Measurements from ENCODE around the gene ADARB1. TPM values are rescaled to one million over a fixed set of nuclear protein-coding genes. Genes with fewer than 3 reads are reported as not detected.

The ADARB1 gene
- total and polyA plus RNA-seq, 2 of the 8 experiments (the other 6 are each of a cell fraction or from before 2014, with no cell fraction given) = 4.7 to 14.9 TPM

- no peak for DNase-seq (ENCODE audit: low read depth in 1 of 2, low spot score in 2 of 2)
- Histone ChIP-seq H4K91ac (replicated peaks; ENCODE audit: insufficient read length, low read length) (no peak overlapping the region), H2BK15ac (ENCODE audit: low read length) (no peak overlapping the region), H2AK5ac (ENCODE audit: low read depth, low read length) (no peak overlapping the region), H3K18ac (ENCODE audit: extremely low read depth, low read length) (no peak overlapping the region), H2BK120ac (replicated peaks; ENCODE audit: low read depth, low read length) (no peak overlapping the region), H3K79me2 (ENCODE audit: control insufficient read depth in 1 of 2, insufficient read depth in 2 of 2, low read length in 2 of 2) (no peaks in the 10 kb centered on the region), H3K4ac (replicated peaks; ENCODE audit: insufficient read length, low read depth, low read length) (no peak overlapping the region), H3K27ac (ENCODE audit: low read depth, low read length) (no peak overlapping the region), H3K27me3 (replicated peaks in 1 of 4; ENCODE audit: control insufficient read depth in 3 of 4, extremely low read depth in 1 of 4, insufficient read depth in 3 of 4, low read length in 3 of 4) (no peaks in the 10 kb centered on the region; a peak in 1 of 7 replicates), H3K4me1 (replicated peaks in 1 of 4; ENCODE audit: control insufficient read depth in 3 of 4, insufficient read depth in 4 of 4, low read length in 3 of 4) (no peaks in the 10 kb centered on the region), H3K23ac (ENCODE audit: insufficient read length) (no peak overlapping the region), H3K4me3 (ENCODE audit: extremely low read depth in 1 of 4, insufficient read depth in 2 of 4, low read depth in 3 of 4, low read length in 4 of 4) (no peak overlapping the region), H3K14ac (ENCODE audit: insufficient read length) (no peak overlapping the region), H3K9ac (replicated peaks in 1 of 4; ENCODE audit: extremely low read depth in 1 of 4, low read depth in 3 of 4, low read length in 3 of 4) (no peak overlapping the region), H3K9me3 (ENCODE audit: insufficient read depth in 2 of 2, low read depth in 1 of 2, low read length in 1 of 2) (no peaks in the 10 kb centered on the region), H3K4me2 (ENCODE audit: insufficient read depth in 1 of 2, low read depth in 2 of 2, low read length in 2 of 2) (no peak overlapping the region), H2AFZ (ENCODE audit: low read length) (no peak overlapping the region), H3K36me3 (ENCODE audit: control insufficient read depth in 2 of 4, insufficient read depth in 4 of 4, low read length in 3 of 4) (no peaks in the 10 kb centered on the region), H4K20me1 (replicated peaks in 1 of 2; ENCODE audit: control insufficient read depth in 1 of 2, insufficient read depth in 2 of 2, low read length in 2 of 2) (no peaks in the 10 kb centered on the region), H2BK20ac (ENCODE audit: low read length) (no peak overlapping the region), H4K8ac (ENCODE audit: extremely low read depth, insufficient read depth, low read length) (no peak overlapping the region), H2BK5ac (ENCODE audit: low read depth, low read length) (no peak overlapping the region), H3K56ac (replicated peaks; ENCODE audit: insufficient read length, low read depth, low read length) (no peak overlapping the region), H3K79me1 (ENCODE audit: low read depth, low read length) (no peaks in the 10 kb centered on the region), H4K5ac (ENCODE audit: insufficient read length, low read depth, low read length) (no peak overlapping the region), H2BK12ac (ENCODE audit: low read depth, low read length) (no peak overlapping the region), H3K23me2 (ENCODE audit: low read depth, low read length) (peaks cover 2% of the 10 kb centered on the region; the same call in 1 of the 2 replicates)
- ChIA-PET CTCF (ENCODE audit: partially characterized antibody) (interaction anchor here (1.1 to 1.6 kb wide), 4 partner anchors 10 to 226 kb away, joined by 3 to 9 read pairs (median 4); no protein-coding TSS in a partner anchor), POLR2A (ENCODE audit: partially characterized antibody) (no interaction called here)
- WGBS, 2 experiments (ENCODE audit: extremely low coverage in 1 of 2, insufficient coverage in 1 of 2, insufficient read length in 1 of 2, insufficient replicate concordance in 2 of 2, low coverage in 1 of 2, low lambda C conversion rate in 2 of 2, missing lambda C conversion rate in 1 of 2) = 92% methylated on average over 8 of the region's 8 CpGs; no CpG with 5 or more reads in 1 of the 2 experiments
- FAIRE-seq = no peak
- TF ChIP-seq CHD1 (IDR thresholded peaks at IDR 0.05; ENCODE audit: low read depth, low read length) (no peak), RXRA (IDR thresholded peaks at IDR 0.05; ENCODE audit: insufficient read depth, low read depth, low read length) (no peak), CHD2 (IDR thresholded peaks at IDR 0.05; ENCODE audit: low read length) (no peak), TCF12 (IDR thresholded peaks at IDR 0.05; ENCODE audit: low read depth, low read length) (no peak), CEBPB (IDR thresholded peaks at IDR 0.05; ENCODE audit: low read depth, low read length) (no peak), PHF8 (conservative IDR thresholded peaks at IDR 0.05; ENCODE audit: low read depth, low read length) (no peak), CTCF (IDR thresholded peaks at IDR 0.05; ENCODE audit: control extremely low read depth in 1 of 3, insufficient read depth in 1 of 3, low read depth in 1 of 3, low read length in 3 of 3) (no peak), SIRT6 (IDR thresholded peaks at IDR 0.05; ENCODE audit: low read length) (no peak), GABPA (IDR thresholded peaks at IDR 0.05; ENCODE audit: borderline replicate concordance, insufficient read depth, low read length) (no peak), GTF2F1 (IDR thresholded peaks at IDR 0.05; ENCODE audit: borderline replicate concordance, low read depth, low read length) (no peak)
- TF ChIP-seq, protein P1, sequence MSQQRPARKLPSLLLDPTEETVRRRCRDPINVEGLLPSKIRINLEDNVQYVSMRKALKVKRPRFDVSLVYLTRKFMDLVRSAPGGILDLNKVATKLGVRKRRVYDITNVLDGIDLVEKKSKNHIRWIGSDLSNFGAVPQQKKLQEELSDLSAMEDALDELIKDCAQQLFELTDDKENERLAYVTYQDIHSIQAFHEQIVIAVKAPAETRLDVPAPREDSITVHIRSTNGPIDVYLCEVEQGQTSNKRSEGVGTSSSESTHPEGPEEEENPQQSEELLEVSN (IDR thresholded peaks at IDR 0.05) = no peak
Measured at GRCh38 chr21:45209685-45210284, 135.4 kb downstream of the ADARB1 start.

Measured in H1 (cell line).